ENCODE results near the gene CDK3.
"Not testable (repeated sequence)": the region's sequence is repeated elsewhere in the genome, so short reads cannot be mapped to it uniquely, and the experiment has no call there.

The CDK3 gene

DNA sequence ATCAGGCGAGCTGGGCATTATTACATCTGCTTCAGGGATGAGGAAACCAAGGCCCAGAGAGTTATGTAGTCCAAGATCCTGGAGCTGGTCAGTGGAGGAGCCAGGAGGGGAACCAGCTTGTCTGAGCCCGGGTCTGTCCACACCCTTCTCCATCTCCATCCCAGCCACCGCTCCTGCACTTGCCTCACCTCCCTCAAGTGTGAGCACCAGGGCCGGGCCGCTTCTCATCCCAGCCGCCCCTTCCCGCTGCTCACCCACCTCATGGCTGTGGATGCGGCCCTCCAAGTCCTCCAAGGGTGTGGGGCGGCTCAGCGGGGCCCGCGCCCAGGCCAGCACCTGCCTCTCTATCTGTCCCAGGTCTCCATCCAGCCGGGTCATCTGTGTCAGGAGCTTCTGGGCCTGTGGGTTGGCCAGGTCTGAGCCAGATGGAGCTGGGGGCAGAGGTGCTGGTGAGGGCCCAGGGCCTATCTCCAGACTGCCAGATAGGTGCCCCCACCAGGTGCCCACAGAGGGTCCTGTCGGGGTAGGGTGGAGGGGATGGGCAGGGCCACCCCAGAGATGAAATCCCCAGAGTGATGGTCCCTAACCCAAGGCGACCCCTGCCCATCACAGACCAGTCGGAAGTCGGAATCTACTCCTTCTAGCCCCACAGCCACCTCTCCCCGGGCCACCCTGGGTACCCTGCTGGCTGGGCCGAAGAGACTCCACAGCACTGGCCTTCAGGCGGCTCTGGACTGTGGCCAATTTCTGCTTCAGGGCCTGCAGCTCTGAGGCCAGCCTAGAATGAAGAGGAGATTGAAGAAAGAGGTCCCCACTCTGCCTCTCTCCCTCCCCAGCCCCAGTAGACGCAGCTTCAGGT lies 17.1 kb downstream of the CDK3 start:
- no peak for FAIRE-seq

DNA sequence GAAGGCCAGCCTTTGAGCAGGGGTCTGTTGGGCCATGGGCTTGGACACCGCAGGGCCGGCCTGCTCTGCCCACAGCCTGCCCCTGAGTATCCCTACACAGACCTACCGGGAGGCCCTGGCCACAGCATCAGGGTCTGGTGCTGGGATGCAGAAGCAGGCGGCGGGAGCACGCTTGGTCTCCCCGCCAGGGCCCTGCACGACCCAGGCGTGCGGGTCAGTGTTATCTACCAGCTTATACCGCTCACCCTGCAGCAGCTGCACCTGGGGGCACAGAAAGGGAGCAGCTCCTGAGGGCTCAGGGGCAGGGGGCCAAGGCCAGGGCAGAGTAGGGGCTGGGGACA lies 17.7 kb downstream of the CDK3 start:
- no peak for FAIRE-seq

DNA sequence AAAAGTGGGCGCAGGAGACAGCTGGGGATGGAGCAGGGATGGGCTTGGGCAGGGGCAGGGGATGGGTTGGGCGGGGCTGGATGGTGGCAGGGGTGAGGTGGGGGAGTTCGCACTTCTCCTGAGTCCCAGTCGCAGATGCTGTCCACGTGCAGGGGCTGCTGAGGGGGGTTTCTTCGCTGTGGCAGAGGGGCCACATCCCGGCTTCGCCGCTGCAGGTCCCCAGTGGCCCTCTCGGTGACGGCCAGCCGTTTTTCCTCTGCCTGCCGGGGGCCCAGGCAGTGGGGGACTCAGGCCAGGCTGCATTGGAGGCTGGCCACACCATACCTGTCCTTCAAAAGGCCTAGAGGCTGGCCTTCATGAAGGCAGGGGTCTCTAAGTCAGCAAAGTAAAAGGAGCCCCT lies 18.1 kb downstream of the CDK3 start:
- no peak for FAIRE-seq

DNA sequence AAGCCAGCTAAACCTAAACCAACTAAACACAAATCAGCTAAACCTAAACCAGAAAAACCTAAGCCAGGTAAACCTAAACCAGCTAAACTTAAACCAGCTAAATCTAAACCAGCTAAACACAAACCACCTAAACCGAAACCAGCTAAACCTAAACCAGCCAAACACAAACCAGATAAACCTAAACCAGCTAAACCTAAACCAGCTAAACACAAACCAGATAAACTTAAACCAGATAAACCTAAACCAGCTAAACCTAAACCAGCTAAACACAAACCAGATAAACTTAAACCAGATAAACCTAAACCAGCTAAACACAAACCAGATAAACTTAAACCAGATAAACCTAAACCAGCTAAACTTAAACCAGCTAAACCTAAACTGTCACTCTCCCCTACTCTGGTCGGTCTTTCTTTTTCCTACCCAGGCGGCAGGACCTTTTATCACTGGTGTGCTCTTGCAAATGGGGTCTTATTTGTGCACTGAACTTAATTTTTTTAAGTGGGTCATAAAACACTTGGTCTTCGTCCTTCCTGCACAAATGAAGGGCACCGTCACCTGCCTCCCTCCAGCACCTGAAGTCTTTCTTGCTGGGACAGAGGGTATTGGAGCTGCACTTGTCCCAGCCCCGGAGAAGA lies 19.3 kb downstream of the CDK3 start:
- peak; percentile 65 for FAIRE-seq

DNA sequence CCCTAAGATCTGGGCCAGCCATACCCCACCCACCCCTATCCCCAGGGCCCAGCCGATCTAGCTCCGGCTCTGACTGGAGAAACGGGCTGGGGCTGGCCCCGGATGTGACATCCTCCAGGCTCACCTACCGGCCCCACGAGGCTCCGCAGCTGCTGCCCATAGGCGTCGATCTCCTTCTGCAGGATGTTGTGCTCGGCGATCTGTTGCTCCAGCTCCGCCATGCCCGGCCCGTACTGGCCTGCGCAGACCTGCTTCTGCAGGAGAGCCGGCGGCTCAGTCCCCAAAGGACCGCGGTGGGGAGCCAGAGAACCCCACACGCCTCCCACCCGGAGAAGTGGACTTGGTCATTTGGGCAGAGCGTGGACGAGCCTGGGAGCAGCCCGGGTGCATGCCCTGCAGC lies 21.6 kb downstream of the CDK3 start:
- FAIRE-seq, result no peak

DNA sequence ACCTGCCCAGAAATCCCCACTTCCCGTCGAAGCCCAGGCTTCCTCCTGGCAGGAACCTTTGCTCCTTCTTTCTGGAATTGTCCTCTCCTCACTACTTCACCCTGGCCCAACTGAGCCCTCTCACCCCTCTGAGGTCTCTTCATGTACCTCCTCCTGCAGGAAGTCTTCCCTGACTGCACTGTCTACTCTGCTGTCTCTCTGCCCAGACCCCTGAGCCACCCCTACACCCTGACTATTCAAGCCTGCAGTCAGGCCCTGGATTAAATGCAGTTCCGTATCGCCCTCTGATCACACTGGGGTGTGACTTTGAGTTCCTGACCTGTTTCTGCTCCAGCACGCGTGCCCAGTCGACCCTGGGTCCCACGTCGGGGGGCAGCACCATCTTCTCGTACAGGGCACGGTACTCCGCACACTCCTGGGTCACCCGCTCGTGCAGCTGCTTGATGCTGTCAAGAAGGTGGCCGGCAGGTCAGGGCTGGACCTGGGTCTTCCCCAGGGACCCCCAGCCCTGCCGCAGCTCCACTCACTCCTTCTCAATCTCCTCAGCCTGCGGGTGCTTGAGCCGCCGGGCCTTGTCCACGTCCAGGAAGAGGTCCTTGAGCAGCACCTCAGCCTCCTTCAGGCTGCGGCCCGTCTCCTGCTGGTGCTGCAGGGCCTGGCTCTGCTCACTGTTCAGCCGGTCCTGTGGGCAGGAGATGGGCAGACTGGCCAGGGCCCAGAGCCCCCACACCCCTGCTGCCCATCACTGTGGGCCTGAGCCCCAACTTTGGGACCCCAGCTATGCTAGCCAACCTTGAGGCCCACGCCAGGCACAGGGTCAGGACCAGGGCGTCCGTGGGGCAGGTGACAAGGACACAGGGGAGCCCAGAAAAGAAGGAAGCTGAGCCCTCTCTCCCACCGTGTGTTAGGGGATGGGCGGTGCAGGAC lies 22.6 kb downstream of the CDK3 start:
- FAIRE-seq, result no peak

DNA sequence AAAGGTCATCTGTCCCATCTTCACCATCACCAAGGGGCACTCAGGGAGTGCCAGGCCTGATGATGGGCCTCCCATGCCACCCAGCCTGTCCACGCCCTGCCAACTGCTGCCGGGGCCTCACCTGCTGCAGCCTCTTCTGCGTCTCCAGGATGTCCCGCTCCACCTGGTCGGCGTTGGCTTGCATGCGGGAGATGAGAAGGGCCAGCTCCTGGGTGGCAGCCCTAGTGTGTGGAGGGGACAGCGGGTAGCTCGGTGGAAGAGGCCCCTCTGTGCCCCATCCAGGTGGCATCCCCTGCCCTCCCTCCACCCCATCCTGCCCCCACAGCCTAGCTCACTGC lies 23.2 kb downstream of the CDK3 start:
- FAIRE-seq, result no peak

DNA sequence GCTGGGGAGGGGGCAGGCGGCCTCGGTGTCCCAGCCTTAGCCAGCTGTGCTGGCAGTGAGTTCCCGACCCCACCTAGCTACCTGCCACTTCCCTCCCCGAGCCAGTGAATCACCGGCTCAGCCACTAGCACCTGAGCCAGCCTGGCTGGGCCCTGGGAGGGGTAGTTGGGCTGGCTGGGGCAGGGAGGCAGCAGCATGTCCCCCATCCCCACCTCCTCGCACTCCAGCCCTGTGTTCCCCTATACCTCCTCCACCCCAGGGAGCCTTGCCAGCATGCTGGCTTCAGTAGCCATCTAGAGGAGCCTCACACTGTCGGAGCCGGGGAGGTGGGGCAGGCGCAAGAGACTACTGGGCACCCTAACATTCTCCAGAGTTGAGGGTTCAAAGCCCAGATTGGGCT lies 23.7 kb downstream of the CDK3 start:
- FAIRE-seq, result no peak

DNA sequence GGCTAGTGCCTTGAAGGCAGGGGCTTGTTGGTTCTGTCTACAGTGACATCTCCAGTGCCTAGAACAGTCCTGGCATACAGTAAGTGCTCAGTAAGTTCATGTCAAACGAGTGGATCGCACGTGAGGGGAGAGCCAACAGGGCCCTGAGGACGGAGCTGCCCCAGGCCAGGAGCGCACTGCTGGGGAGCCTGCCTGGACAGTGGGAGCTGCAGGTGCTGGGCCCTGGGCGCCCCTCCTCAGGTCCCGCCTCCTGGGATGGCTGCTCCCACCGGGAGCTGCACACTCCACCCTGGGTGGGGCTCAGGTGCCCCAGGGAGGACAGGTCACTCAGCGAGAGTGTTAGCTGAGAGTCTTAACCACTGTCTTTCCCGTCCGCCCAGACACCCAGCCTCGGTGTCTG lies 24.6 kb downstream of the CDK3 start:
- no peak for FAIRE-seq

DNA sequence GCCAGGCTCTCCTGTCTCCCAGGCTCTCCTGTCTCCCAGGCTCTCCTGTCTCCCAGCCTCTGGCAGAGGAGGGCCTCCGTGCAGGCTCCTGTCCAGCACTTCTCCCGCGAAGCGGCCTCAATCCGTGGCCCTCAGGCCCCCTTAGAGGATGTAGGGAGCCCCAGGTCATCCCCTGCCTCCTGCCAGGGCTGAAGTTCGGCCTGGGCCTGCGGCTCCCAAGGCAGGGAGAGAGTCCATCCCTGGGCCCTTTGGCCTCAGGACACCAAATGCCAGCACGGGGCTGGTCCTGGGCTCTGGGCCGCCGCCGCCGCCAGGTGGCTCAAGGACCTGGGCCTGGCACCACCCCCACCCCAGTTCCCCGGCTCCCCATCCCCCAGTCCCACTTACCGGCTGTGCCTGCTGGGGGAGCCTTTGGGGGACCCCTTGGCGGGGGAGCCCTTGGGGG lies 26.1 kb downstream of the CDK3 start:
- FAIRE-seq, result no peak

DNA sequence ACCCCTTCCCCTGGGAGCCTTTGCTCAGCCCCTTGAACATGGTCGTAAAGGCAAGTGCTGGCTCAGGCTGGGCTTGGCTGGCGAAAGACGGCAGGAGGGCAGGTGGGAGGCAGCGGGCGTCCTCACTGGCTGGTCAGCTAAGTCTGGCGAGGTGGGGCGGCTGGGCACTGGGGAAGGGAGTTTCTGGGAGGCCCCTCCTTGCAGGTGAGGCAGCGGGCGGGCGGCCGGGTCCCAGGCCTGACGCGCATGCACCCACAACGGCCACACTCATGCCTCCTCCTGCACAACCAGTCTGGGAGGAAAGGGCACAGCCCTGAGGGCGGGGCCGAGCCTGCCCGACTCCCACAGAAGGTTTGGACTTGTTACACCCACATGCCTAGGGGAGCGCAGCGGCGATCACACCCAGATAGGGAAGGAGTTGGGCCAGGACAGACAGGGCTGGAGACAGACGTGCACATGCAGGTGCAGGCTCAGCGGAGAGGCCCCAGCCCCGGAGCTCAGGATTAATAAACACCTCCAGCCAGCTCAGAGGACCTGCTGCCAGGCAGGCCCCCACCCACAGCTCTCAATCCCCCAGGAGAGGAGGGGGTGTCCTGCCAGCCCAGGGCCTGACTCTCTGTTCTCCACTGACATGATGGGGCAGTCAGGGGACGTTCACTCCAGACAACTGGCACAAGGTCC lies 26.6 kb downstream of the CDK3 start, which contains the start of gene EVPL:
Gene EVPL, minus strand, starts transcription at position 148 of the 681 bp plus-strand sequence. Its CDS starts 108 bp downstream, at position 40.
- FAIRE-seq, result no peak

DNA sequence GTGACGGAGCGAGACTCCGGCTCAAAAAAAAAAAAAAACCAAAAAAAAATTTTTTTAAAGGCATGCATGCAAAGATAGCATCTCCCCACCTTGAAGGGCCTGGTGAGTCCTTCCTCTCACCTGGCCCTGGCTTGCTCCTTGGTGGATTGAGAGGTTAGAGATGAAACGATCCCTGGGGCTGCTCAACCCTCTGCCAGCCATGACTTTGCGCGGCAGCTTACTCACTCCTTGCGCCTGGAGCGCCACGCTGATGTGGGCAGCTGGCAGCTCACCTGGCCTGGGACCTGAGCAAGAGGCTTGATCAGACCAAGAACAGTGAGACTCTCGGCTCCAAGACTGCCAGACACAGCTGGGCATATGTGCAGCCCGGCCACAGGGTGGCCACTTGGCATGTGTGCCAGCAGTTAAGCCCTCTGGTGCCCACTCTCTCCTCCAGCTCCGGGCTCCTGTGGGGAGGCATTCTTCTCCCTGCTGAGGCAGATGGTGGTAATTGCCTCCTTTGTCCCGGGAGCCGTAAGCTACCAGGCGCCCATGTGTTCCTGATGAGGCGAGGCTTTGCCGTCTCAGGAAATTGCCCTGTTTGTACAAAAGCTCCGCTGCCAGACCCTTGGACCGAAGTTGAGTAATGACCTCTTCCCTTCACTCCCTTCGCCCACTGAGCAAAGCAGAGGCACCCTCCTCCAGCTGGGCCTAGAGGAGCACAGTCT lies 31.6 kb downstream of the CDK3 start:
- no peak for FAIRE-seq

DNA sequence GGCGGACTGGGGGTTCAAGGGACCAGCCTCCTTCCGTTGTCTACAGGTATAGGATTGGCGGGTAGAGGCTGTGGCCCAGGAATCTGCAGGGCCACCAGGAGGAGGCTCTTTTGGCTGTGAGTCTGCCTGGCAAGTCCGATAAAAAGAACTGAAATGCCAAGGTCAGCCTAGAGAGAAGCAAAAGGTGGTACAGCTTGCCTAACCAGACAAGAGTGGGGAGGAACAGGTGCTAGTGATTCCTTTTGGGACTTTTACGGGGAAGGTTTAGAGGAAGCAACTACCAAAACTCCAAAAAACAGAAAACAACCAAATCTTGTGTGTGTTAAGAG lies 32.1 kb downstream of the CDK3 start:
- FAIRE-seq, result no peak

DNA sequence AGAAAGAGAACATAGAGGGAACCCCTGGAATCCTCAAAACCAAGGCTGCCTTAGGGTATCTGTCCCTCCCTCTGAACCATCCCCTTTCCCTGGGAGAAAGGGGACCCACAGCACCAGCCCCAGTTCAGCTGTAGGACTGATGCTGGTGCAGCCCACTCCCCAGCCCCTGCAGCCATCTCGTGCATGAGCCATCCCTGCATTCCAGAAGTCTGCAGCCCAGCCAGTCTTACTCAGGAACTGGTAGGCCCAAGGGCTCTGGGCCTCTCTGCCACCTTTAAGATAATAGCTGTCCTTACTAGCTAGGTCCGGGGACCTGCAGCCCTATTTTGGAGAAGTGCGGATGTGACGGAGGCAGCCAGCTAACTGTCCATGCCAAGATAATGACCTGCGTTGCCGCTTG lies 32.5 kb downstream of the CDK3 start:
- FAIRE-seq, result no peak

DNA sequence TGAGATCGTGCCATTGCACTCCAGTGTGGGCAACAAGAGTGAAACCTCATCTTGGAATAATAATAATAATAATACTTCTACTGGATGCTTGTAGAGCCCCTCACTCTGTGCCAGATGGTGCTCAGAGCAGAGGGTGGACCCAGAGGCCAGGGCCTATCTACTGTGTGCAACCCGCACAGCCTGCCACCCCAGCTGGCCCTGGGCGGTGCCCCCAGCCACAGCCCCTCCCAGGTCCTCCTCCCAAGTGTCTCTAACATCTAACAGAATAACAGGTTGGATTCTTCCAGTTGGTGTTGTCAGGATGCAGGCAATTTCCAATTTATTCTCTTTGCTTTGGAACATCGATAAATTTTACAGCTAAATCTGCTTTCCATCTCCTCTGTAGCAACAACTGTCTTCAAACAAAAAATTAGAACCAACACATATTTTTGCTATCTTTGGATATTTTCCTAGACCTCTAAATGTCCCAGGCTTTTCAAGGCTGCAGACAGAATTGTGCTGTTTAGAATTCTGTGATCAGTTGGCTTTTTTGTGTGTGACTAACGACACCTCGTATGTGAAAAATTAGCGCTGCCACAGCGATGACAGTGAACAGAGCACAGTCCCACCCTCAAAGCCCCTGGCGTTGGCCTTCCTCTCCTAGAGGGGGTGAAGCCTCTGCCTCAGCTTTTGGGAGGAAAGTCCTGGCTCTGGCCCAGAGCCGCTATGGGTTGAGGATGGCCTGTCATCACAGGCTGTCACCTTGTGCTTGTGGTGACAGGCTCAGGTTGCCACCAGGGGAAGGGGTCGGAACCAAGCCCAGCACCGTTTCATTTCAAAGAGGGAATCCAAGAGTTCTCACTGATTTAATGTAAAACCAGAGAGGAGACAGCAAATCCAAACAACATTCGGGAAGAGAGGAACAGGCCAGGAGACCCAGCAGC lies 34.0 kb downstream of the CDK3 start:
- no peak for FAIRE-seq

DNA sequence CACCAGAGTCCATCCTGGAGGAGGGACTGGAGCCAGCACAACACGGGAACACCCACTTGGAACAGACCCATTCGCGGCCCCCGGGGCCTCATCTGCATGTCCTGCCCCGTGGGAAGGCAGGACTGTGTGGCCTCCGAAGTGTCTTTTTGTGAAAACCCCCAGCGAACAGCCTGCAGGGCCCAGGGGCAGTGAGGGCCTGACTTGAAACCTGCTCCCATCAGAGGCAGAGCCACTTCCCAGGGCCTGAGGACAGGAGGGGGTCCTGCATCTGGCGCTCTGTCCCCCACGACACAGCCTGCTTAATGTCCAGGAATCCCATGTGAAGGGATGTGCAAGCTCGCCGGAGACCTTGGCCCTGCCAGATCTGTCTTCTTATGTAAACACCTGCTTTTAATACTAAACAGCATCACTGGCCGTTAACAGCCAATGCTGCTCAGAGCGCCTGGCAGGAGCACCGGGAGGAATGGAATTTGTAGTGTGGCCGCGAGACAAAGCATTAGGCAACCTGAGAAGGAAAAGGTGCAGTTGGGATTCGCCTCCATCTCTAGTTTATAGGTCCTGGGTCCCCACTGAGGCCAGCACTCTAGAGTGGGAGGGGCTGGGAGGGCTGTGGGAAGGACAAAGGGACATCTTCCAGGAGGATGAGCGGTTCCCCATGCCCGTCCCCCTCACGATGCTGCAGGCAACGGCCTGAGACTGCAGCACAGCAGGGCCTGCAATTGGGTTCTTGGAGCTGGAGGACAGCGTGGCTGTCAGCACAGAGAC lies 36.0 kb downstream of the CDK3 start:
- no peak for FAIRE-seq

DNA sequence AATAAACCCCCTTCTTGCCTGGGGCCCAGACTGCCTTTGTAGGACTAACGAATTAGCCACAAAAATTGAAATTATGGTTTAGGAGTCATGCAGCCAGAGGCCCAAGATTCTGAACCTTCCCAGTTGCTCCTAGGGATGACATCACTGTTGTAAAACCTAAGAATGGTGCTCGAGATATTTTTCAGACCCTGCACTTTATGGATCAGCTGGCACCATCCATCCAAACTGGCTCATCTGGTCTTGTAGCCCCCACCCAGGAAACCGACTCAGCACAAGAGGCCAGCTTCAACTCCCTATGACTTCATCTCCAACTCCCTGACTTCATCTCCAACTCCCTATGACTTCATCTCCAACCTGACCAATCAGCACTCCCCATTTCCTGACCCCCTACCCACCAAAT lies 37.4 kb downstream of the CDK3 start:
- no peak for FAIRE-seq

DNA sequence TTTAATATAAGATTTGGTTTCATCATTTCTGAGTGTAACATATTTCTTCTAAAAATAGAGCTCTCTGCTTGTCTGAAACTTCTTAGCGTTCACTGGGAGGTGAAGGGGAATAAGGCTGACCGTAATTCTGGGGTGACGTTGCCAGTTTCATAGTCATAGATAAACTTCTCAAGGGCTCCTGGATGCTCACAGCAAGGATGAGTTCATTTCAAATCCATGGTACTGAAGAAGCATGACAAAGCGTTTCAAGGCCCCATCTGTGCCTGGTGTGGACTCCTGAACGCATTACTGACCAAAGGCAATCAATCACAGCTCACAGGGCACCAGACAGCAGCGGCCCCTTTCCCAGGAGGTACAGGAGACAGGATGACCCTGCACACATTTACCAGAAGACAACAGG lies 38.5 kb downstream of the CDK3 start:
- FAIRE-seq, result no peak

DNA sequence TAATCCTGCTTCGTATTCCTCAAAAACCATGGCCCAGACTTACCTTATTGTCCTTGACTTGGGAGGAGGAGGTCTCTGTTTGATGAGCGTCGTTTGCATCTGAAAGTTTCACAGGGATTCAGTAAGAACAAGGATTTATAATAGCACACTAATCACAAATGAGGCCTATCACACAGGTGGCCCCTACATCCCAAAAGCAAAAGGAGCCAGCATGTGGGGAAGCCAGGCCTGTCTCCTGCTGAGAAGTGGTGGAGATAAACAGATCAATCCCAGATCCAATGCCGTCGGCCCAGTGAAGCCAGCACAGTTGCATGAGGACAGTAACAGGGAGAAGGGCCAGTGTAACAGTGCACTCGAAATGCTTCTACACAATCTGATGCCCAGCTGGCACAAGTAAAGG lies 39.7 kb downstream of the CDK3 start:
- FAIRE-seq, result no peak

DNA sequence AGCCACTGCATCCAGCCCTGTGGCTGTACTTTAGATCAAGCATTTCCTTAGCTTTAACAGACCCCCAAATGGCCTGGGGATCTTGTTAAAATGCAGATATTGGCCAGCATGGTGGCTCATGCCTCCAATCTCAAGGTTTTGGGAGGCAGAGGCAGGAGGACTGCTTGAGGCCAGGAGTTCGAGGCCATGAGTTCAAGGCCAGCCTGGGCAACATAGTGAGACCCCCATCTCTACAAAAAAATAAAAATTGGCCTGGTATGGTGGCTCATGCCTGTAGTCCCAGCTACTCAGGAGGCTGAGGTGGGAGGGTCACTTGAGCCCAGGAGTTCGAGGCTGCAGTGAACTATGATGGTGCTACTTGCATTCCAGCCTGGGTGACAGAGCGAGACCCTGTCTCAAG lies 42.2 kb downstream of the CDK3 start:
- not testable (repeated sequence) for FAIRE-seq

All from G401.6 (cell line).